Cardiac septum (tissue), 1 donor: Measurements from ENCODE around the gene PSMC6. TPM values are rescaled to one million over a fixed set of nuclear protein-coding genes. Genes with fewer than 3 reads are reported as not detected.

Experiments
- DNase-seq: peaks from one replicate; pipeline ENCODE4 v3.0.0-alpha.2; 2020; ENCODE audit warnings: low spot score
- intact Hi-C: fragments of 100-400 bp; cut with DNase I; formaldehyde crosslinking; loops from one replicate; pipeline ENCODE4 v1.14.0; 2022
- total RNA-seq: library from RNA; stranded (reverse); fragmentation: NEBNext Ultra II Directional; extraction: Animal tissue kit (Norgen Biotek cat#: 25700); gene quantifications from one replicate; pipeline ENCODE4 v1.2.1, GENCODE V29; 2021
- donor health status: DM: no; HTN: no; CAD: no.

PSMC6 gene
- total RNA-seq, 1 donor from 2014 or later: 91.9 TPM

DNA sequence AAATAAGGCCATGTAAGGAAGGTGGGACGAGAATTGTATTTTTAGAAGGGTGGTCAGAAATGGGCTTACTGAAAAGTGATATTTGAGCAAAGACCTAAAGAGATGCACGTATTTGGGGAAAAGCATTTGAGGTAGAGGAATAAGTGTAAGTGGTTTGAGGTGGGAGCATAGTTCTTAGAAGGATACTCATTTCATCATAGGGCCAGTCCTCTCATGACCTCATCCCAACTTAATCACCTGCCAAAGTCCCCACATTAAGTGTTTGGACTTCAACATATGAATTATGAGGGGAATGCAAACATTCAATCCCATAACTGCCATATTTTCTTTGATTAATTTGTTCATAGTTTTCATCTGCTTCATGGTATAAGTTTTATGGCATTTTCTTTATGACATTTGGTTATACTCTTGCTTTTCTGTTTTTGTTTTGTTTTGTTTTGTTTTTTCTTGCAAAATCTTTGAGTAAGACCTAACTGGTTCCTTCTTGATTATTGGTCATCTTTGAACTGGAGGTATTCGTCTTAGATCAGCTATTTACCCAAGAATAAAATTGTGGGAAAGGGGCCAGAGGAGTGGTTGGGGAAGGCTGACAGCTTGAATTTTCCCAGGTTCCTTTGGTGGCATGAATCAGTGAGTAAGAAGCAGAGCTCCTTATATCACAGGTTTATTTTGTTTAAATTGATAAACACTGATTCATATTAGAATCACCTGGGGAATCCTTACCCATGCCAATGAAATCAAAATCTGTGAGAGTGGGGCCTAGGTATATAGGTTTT lies 60.2 kb downstream of the PSMC6 start:
- DNase-seq: no peak
- intact Hi-C loops: no loop called here

DNA sequence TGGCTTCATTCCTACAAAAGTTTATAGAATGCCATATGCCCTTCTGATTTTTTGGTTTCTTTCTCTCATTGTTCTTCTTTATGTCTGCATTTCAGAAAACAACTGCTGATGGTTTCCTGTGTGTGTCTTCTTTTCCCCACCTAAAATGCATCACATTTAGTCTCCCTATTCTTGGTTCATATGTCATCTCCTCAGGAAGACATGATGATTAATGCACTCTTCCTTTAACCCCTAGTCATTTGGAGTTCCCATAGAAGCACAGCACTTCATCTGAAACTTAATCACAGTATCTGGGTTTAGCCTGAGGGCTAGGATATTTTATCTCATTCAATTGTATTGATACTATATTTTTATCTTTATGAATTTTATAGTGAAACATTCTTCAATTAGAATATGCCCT lies 62.9 kb downstream of the PSMC6 start:
- intact Hi-C loops: no loop called here
- no peak for DNase-seq

DNA sequence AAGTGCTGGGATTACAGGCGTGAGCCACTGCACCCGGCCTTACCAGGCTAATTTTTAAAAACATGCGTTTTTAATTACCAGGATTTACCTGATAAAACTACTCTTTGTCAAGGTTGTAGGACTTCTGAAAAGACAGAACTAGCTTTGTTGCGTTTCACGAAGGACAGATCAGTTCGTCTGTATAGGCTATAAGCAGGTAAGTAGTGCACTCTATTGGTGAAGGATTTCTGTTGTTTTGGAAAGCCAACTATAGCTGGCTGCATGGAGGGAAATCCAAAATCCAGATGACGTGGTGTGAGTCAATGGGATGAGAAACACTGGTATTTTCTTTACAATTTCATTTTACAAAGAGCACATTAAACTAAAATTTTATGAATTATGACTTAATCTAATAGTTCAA lies 69.8 kb downstream of the PSMC6 start:
- no peak for DNase-seq
- intact Hi-C loops: no loop called here

Other genes starting within 250 kb of the PSMC6 start
- gene TXNDC16, start 154.7 kb upstream of the PSMC6 start, total RNA-seq: 3.4 TPM
- gene GPR137C, start 154.4 kb upstream of the PSMC6 start, total RNA-seq: 1.5 TPM
- gene ERO1A, start 11.6 kb upstream of the PSMC6 start, total RNA-seq: 17.1 TPM
- gene STYX, start 23.0 kb downstream of the PSMC6 start, total RNA-seq: 12.2 TPM
- 7.7 TPM for gene GNPNAT1, start 84.4 kb downstream of the PSMC6 start, total RNA-seq
- gene FERMT2, start 243.8 kb downstream of the PSMC6 start, total RNA-seq: 156 TPM